ENCODE measurements around the gene CYSTM1. TPM values are rescaled to one million over a fixed set of nuclear protein-coding genes. Genes with fewer than 3 reads are reported as not detected.

CYSTM1 gene
- total RNA-seq, 4 donors from 2014 or later = 44.9 to 77.6 (median 63.5) TPM

- Histone ChIP-seq H3K36me3 (no peaks in the 10 kb centered on the region), H3K9me3 (no peaks in the 10 kb centered on the region), H3K27me3 (no peaks in the 10 kb centered on the region), H3K4me3 (no peak overlapping the region), H3K27ac (peak overlapping the region in 1 of 4 donors; percentile 64), H3K4me1 (peaks cover 0 to 27% (median 12%) of the 10 kb centered on the region in 4 donors)
- no peak for TF ChIP-seq EP300 (IDR thresholded peaks at IDR 0.05)
- no peak for TF ChIP-seq CTCF (IDR thresholded peaks at IDR 0.05)
- TF ChIP-seq POLR2A (IDR thresholded peaks at IDR 0.05) = no peak
- WGBS, 2 donors = 86 to 99% methylated on average over 6 of the region's 6 CpGs
- DNase-seq (ENCODE audit: low spot score in 2 of 2) = no peak
These were observed 91.6 kb downstream of the CYSTM1 start for GRCh38 chr5:140266471-140267200.

- Histone ChIP-seq H3K36me3 (no peaks in the 10 kb centered on the region), H3K9me3 (no peaks in the 10 kb centered on the region), H3K4me3 (no peak overlapping the region), H3K27me3 (no peaks in the 10 kb centered on the region), H3K4me1 (peaks cover 0 to 22% (median 7%) of the 10 kb centered on the region in 4 donors), H3K27ac (peak overlapping the region in 2 of 4 donors; percentile 52 to 64)
- 71 to 80% methylated on average over 3 of the region's 3 CpGs for WGBS, 2 donors
- no peak for DNase-seq (ENCODE audit: low spot score in 2 of 2)
- TF ChIP-seq EP300 (IDR thresholded peaks at IDR 0.05) (no peak), POLR2A (IDR thresholded peaks at IDR 0.05) (no peak), CTCF (IDR thresholded peaks at IDR 0.05) (no peak)
These were observed 92.2 kb downstream of the CYSTM1 start for GRCh38 chr5:140267201-140267540.

GRCh38 chr5:140267559-140268018, 92.6 kb downstream of the CYSTM1 start:
- H3K36me3 ChIP-seq = no peaks in the 10 kb centered on the region
- H3K27ac ChIP-seq = peak overlapping the region in 2 of 4 donors; percentile 52 to 64
- WGBS, 2 donors = 28 to 29% methylated on average over 9 of the region's 9 CpGs
- no peaks in the 10 kb centered on the region for H3K9me3 ChIP-seq
- H3K4me1 ChIP-seq = peaks cover 0 to 18% (median 3%) of the 10 kb centered on the region in 4 donors
- DNase-seq (ENCODE audit: low spot score in 2 of 2) = no peak
- TF ChIP-seq POLR2A (IDR thresholded peaks at IDR 0.05) (no peak), EP300 (IDR thresholded peaks at IDR 0.05) (no peak), CTCF (IDR thresholded peaks at IDR 0.05) (no peak)
- no peak overlapping the region for H3K4me3 ChIP-seq
- no peaks in the 10 kb centered on the region for H3K27me3 ChIP-seq

- no peaks in the 10 kb centered on the region for H3K27me3 ChIP-seq
- no peaks in the 10 kb centered on the region for H3K9me3 ChIP-seq
- H3K36me3 ChIP-seq = peaks cover 0 to 1% (median 0%) of the 10 kb centered on the region in 3 donors
- no peak for DNase-seq (ENCODE audit: low spot score in 2 of 2)
- TF ChIP-seq EP300 (IDR thresholded peaks at IDR 0.05) (no peak), CTCF (IDR thresholded peaks at IDR 0.05) (no peak), POLR2A (IDR thresholded peaks at IDR 0.05) (no peak)
- H3K27ac ChIP-seq = no peak overlapping the region
- peaks cover 0 to 28% (median 3%) of the 10 kb centered on the region in 4 donors for H3K4me1 ChIP-seq
- H3K4me3 ChIP-seq = no peak overlapping the region
These were observed 95.0 kb downstream of the CYSTM1 start for GRCh38 chr5:140270008-140270407.

- 74 to 82% methylated on average over 6 of the region's 6 CpGs for WGBS, 2 donors
- Histone ChIP-seq H3K4me1 (peaks cover 0 to 18% (median 0%) of the 10 kb centered on the region in 4 donors), H3K4me3 (no peak overlapping the region), H3K36me3 (peaks cover 0 to 10% (median 0%) of the 10 kb centered on the region in 3 donors), H3K9me3 (no peaks in the 10 kb centered on the region), H3K27ac (peak overlapping the region in 2 of 4 donors; percentile 31 to 37), H3K27me3 (no peaks in the 10 kb centered on the region)
- TF ChIP-seq EP300 (IDR thresholded peaks at IDR 0.05) = peak; percentile 70 to 82
- no peak for TF ChIP-seq CTCF (IDR thresholded peaks at IDR 0.05)
- DNase-seq (ENCODE audit: low spot score in 2 of 2) = peak in 1 of 2 donors; percentile 28
These were observed 98.5 kb downstream of the CYSTM1 start for GRCh38 chr5:140273401-140273877.
